ENCODE data around the gene MUC20. TPM values are rescaled to one million over a fixed set of nuclear protein-coding genes. Genes with fewer than 3 reads are reported as not detected.

MUC20 gene
- total and polyA plus RNA-seq, 2 experiments from 2014 or later: 0.29 TPM; not detected in 1

DNA sequence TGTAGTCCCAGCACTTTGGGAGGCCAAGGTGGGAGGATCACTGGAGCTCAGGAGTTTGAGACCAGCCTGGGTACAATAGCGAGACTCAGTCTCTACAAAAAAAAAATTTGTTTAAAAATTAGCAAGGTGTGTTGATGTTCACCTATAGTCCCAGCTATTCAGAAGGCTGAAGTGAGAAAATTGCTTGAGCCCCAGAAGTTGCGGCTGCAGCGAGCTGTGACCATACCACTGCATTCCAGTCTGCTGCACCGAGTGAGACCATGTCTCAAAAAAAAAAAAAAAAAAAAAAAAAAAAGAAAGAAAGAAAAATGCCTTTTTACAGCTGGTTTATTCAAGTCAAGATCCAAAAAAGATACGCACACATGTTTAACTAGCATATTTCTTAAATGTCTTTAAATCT, 17.0 kb upstream of the MUC20 start:
- no peaks in the 10 kb centered on the region for H3K36me3 ChIP-seq (ENCODE audit: insufficient read depth)
- Mint-ChIP-seq H3K4me1 (peaks cover 24% of the 10 kb centered on the region), H3K9me3 (no peaks in the 10 kb centered on the region; the same call in 2 of the 3 replicates), H3K27me3 (ENCODE audit: insufficient read depth, low read depth, poor library complexity) (peaks cover 3% of the 10 kb centered on the region), H3K36me3 (ENCODE audit: low read depth) (no peaks in the 10 kb centered on the region), H3K27ac (no peak overlapping the region), H3K4me3 (no peak overlapping the region)
- ATAC-seq (no peak), DNase-seq (ENCODE audit: low spot score) (no peak)
- no peak overlapping the region for H3K4me2 ChIP-seq
- peaks cover 2% of the 10 kb centered on the region; the same call in 1 of the 2 replicates for H3K4me1 ChIP-seq (ENCODE audit: insufficient read depth)
- no peak overlapping the region for H2AFZ ChIP-seq
- H3K9me2 ChIP-seq (ENCODE audit: insufficient read depth): 0 out of 2 replicates have a peak, but pooled peaks cover 3% of the 10 kb centered on the region
- no peaks in the 10 kb centered on the region for H3F3A ChIP-seq (replicated peaks; ENCODE audit: low read depth)
- H3K27me3 ChIP-seq (ENCODE audit: insufficient read depth): no peaks in the 10 kb centered on the region
- H3K79me2 ChIP-seq (replicated peaks; ENCODE audit: insufficient read depth): no peaks in the 10 kb centered on the region
- H3K27ac ChIP-seq (ENCODE audit: low read depth): no peak overlapping the region
- TF ChIP-seq ETS1 (IDR thresholded peaks at IDR 0.05) (no peak), EZH2phosphoT487 (IDR thresholded peaks at IDR 0.05; ENCODE audit: unreplicated experiment) (no peak), NANOG (IDR thresholded peaks at IDR 0.05; ENCODE audit: borderline replicate concordance) (no peak), ZNF331 (CRISPR knock-in tag; IDR thresholded peaks at IDR 0.05; ENCODE audit: low read depth) (no peak), JUNB (IDR thresholded peaks at IDR 0.05; ENCODE audit: unreplicated experiment) (no peak), CREB1 (CRISPR knock-in tag; IDR thresholded peaks at IDR 0.05; ENCODE audit: low read depth) (no peak), ZNF114 (CRISPR knock-in tag; IDR thresholded peaks at IDR 0.05) (no peak), POLR2AphosphoS5 (IDR thresholded peaks at IDR 0.05; ENCODE audit: low read depth) (no peak)
- TF ChIP-seq, protein P1, sequence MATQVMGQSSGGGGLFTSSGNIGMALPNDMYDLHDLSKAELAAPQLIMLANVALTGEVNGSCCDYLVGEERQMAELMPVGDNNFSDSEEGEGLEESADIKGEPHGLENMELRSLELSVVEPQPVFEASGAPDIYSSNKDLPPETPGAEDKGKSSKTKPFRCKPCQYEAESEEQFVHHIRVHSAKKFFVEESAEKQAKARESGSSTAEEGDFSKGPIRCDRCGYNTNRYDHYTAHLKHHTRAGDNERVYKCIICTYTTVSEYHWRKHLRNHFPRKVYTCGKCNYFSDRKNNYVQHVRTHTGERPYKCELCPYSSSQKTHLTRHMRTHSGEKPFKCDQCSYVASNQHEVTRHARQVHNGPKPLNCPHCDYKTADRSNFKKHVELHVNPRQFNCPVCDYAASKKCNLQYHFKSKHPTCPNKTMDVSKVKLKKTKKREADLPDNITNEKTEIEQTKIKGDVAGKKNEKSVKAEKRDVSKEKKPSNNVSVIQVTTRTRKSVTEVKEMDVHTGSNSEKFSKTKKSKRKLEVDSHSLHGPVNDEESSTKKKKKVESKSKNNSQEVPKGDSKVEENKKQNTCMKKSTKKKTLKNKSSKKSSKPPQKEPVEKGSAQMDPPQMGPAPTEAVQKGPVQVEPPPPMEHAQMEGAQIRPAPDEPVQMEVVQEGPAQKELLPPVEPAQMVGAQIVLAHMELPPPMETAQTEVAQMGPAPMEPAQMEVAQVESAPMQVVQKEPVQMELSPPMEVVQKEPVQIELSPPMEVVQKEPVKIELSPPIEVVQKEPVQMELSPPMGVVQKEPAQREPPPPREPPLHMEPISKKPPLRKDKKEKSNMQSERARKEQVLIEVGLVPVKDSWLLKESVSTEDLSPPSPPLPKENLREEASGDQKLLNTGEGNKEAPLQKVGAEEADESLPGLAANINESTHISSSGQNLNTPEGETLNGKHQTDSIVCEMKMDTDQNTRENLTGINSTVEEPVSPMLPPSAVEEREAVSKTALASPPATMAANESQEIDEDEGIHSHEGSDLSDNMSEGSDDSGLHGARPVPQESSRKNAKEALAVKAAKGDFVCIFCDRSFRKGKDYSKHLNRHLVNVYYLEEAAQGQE (IDR thresholded peaks at IDR 0.05; ENCODE audit: unreplicated experiment): no peak
- TF ChIP-seq, protein P2, sequence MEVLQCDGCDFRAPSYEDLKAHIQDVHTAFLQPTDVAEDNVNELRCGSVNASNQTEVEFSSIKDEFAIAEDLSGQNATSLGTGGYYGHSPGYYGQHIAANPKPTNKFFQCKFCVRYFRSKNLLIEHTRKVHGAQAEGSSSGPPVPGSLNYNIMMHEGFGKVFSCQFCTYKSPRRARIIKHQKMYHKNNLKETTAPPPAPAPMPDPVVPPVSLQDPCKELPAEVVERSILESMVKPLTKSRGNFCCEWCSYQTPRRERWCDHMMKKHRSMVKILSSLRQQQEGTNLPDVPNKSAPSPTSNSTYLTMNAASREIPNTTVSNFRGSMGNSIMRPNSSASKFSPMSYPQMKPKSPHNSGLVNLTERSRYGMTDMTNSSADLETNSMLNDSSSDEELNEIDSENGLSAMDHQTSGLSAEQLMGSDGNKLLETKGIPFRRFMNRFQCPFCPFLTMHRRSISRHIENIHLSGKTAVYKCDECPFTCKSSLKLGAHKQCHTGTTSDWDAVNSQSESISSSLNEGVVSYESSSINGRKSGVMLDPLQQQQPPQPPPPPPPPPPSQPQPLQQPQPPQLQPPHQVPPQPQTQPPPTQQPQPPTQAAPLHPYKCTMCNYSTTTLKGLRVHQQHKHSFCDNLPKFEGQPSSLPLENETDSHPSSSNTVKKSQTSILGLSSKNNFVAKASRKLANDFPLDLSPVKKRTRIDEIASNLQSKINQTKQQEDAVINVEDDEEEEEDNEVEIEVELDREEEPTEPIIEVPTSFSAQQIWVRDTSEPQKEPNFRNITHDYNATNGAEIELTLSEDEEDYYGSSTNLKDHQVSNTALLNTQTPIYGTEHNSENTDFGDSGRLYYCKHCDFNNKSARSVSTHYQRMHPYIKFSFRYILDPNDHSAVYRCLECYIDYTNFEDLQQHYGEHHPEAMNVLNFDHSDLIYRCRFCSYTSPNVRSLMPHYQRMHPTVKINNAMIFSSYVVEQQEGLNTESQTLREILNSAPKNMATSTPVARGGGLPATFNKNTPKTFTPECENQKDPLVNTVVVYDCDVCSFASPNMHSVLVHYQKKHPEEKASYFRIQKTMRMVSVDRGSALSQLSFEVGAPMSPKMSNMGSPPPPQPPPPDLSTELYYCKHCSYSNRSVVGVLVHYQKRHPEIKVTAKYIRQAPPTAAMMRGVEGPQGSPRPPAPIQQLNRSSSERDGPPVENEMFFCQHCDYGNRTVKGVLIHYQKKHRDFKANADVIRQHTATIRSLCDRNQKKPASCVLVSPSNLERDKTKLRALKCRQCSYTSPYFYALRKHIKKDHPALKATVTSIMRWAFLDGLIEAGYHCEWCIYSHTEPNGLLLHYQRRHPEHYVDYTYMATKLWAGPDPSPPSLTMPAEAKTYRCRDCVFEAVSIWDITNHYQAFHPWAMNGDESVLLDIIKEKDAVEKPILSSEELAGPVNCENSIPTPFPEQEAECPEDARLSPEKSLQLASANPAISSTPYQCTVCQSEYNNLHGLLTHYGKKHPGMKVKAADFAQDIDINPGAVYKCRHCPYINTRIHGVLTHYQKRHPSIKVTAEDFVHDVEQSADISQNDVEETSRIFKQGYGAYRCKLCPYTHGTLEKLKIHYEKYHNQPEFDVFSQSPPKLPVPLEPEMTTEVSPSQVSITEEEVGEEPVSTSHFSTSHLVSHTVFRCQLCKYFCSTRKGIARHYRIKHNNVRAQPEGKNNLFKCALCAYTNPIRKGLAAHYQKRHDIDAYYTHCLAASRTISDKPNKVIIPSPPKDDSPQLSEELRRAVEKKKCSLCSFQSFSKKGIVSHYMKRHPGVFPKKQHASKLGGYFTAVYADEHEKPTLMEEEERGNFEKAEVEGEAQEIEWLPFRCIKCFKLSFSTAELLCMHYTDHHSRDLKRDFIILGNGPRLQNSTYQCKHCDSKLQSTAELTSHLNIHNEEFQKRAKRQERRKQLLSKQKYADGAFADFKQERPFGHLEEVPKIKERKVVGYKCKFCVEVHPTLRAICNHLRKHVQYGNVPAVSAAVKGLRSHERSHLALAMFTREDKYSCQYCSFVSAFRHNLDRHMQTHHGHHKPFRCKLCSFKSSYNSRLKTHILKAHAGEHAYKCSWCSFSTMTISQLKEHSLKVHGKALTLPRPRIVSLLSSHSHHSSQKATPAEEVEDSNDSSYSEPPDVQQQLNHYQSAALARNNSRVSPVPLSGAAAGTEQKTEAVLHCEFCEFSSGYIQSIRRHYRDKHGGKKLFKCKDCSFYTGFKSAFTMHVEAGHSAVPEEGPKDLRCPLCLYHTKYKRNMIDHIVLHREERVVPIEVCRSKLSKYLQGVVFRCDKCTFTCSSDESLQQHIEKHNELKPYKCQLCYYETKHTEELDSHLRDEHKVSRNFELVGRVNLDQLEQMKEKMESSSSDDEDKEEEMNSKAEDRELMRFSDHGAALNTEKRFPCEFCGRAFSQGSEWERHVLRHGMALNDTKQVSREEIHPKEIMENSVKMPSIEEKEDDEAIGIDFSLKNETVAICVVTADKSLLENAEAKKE (CRISPR knock-in tag; IDR thresholded peaks at IDR 0.05): no peak
- TF ChIP-seq, protein P3, sequence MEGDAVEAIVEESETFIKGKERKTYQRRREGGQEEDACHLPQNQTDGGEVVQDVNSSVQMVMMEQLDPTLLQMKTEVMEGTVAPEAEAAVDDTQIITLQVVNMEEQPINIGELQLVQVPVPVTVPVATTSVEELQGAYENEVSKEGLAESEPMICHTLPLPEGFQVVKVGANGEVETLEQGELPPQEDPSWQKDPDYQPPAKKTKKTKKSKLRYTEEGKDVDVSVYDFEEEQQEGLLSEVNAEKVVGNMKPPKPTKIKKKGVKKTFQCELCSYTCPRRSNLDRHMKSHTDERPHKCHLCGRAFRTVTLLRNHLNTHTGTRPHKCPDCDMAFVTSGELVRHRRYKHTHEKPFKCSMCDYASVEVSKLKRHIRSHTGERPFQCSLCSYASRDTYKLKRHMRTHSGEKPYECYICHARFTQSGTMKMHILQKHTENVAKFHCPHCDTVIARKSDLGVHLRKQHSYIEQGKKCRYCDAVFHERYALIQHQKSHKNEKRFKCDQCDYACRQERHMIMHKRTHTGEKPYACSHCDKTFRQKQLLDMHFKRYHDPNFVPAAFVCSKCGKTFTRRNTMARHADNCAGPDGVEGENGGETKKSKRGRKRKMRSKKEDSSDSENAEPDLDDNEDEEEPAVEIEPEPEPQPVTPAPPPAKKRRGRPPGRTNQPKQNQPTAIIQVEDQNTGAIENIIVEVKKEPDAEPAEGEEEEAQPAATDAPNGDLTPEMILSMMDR (conservative IDR thresholded peaks at IDR 0.05; ENCODE audit: low read depth in 2 of 2): no peak
- no peaks in the 10 kb centered on the region; the same call in 1 of the 2 replicates for H4K20me1 ChIP-seq (replicated peaks; ENCODE audit: insufficient read depth)
- no peak overlapping the region for H3K4me3 ChIP-seq
